ENCODE measurements around the gene NADSYN1.

- TF ChIP-seq, protein P1, sequence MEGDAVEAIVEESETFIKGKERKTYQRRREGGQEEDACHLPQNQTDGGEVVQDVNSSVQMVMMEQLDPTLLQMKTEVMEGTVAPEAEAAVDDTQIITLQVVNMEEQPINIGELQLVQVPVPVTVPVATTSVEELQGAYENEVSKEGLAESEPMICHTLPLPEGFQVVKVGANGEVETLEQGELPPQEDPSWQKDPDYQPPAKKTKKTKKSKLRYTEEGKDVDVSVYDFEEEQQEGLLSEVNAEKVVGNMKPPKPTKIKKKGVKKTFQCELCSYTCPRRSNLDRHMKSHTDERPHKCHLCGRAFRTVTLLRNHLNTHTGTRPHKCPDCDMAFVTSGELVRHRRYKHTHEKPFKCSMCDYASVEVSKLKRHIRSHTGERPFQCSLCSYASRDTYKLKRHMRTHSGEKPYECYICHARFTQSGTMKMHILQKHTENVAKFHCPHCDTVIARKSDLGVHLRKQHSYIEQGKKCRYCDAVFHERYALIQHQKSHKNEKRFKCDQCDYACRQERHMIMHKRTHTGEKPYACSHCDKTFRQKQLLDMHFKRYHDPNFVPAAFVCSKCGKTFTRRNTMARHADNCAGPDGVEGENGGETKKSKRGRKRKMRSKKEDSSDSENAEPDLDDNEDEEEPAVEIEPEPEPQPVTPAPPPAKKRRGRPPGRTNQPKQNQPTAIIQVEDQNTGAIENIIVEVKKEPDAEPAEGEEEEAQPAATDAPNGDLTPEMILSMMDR (IDR thresholded peaks at IDR 0.05 in 8 of 11, conservative IDR thresholded peaks at IDR 0.05 in 3 of 11) = no peak
- no peak for TF ChIP-seq POLR2A (IDR thresholded peaks at IDR 0.05)
Measured at GRCh38 chr11:71530602-71531001, 77.6 kb downstream of the NADSYN1 start.

Data from spleen (tissue), 7 donors.